GM12878 (cell line): Measurements from ENCODE around the gene TNFSF13. TPM values are rescaled to one million over a fixed set of nuclear protein-coding genes. Genes with fewer than 3 reads are reported as not detected.

Experiments
- EGR1 ChIP-seq, 2 experiments: IDR thresholded peaks; 1 replicate in 1 of 2; 2 replicates in 1 of 2; pipeline ENCODE4 v1.6.1; 2011 to 2012; ENCODE audit warnings: low read depth in 2 of 2, low read length in 2 of 2, borderline replicate concordance in 1 of 2, mild to moderate bottlenecking in 1 of 2, moderate library complexity in 1 of 2
- IKZF2 ChIP-seq, 2 experiments: fragments of 450-650 bp; IDR thresholded peaks; 2 replicates each; pipeline ENCODE4 v1.6.1; 2017; ENCODE audit warnings: mild to moderate bottlenecking in 2 of 2, moderate library complexity in 2 of 2
- LARP7 ChIP-seq: fragments of 450-650 bp; IDR thresholded peaks from 2 replicates; pipeline ENCODE4 v1.6.1; 2017; ENCODE audit warnings: mild to moderate bottlenecking
- polyA plus RNA-seq, 11 experiments: library from polyadenylated mRNA; depleted of rRNA in 4 of 11; unstranded in 6 of 11; stranded (reverse) in 5 of 11; fragments of >200 nt; fragmentation: Nextera tagmentation in 4 of 11; fragmentation: Illumina TruSeq in 1 of 11; extraction: Ambion mirVana in 4 of 11; extraction: Trizol in 1 of 11; gene quantifications; 1 replicate in 1 of 11; 2 replicates in 10 of 11; pipeline versions ENCODE4 v1.2.1 to v1.2.3, GENCODE V29; 2011 to 2016; ENCODE audit warnings: inconsistent platforms in 2 of 11, missing spikeins in 2 of 11, low read depth in 1 of 11
- total RNA-seq, 4 experiments: library from RNA; depleted of rRNA in 3 of 4; stranded (reverse); fragments of >200 nt in 3 of 4; fragmentation: Illumina TruSeq in 1 of 4; extraction: Trizol in 1 of 4; gene quantifications; 2 replicates each; pipeline versions ENCODE4 v1.2.1 to v1.2.3, GENCODE V29; 2013 to 2021
- TF ChIP-seq, protein P1 (sequence below): fragments of 450-650 bp; IDR thresholded peaks from 2 replicates; pipeline ENCODE4 v1.6.1; 2016; ENCODE audit warnings: mild to moderate bottlenecking
- TF ChIP-seq, protein P2 (sequence below): IDR thresholded peaks from 2 replicates; pipeline ENCODE4 v1.6.1; 2011; ENCODE audit warnings: mild to moderate bottlenecking, low read depth, low read length, moderate library complexity; ENCODE audit not compliant: insufficient replicate concordance

Gene TNFSF13
- total and polyA plus RNA-seq, 10 of the 15 experiments (the other 5 are each of a cell fraction or from before 2014, with no cell fraction given): 0.56 to 14.6 (median 9.7) TPM

DNA sequence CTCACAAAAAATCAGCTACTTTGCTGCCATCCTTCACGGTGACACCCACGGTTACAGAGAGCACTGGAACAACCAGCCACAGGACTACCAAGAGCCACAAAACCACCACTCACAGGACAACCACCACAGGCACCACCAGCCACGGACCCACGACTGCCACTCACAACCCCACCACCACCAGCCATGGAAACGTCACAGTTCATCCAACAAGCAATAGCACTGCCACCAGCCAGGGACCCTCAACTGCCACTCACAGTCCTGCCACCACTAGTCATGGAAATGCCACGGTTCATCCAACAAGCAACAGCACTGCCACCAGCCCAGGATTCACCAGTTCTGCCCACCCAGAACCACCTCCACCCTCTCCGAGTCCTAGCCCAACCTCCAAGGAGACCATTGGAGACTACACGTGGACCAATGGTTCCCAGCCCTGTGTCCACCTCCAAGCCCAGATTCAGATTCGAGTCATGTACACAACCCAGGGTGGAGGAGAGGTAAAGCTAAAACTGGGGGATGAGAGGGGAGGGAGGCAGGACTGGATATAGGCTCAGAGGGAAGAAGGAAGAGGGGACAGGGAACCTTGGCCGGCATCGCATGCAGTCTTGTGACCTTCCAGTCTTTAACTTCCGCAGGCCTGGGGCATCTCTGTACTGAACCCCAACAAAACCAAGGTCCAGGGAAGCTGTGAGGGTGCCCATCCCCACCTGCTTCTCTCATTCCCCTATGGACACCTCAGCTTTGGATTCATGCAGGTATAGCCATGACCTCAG lies 21.5 kb downstream of the TNFSF13 start (continued):
- TF ChIP-seq, protein P1, sequence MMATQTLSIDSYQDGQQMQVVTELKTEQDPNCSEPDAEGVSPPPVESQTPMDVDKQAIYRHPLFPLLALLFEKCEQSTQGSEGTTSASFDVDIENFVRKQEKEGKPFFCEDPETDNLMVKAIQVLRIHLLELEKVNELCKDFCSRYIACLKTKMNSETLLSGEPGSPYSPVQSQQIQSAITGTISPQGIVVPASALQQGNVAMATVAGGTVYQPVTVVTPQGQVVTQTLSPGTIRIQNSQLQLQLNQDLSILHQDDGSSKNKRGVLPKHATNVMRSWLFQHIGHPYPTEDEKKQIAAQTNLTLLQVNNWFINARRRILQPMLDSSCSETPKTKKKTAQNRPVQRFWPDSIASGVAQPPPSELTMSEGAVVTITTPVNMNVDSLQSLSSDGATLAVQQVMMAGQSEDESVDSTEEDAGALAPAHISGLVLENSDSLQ: peak; percentile 86
- TF ChIP-seq, protein P2, sequence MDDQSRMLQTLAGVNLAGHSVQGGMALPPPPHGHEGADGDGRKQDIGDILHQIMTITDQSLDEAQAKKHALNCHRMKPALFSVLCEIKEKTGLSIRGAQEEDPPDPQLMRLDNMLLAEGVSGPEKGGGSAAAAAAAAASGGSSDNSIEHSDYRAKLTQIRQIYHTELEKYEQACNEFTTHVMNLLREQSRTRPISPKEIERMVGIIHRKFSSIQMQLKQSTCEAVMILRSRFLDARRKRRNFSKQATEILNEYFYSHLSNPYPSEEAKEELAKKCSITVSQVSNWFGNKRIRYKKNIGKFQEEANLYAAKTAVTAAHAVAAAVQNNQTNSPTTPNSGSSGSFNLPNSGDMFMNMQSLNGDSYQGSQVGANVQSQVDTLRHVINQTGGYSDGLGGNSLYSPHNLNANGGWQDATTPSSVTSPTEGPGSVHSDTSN: peak; percentile 26
- peak in 1 of 2 experiments; percentile 29; a peak in 1 of 3 replicates for TF ChIP-seq EGR1 (IDR thresholded peaks at IDR 0.05; ENCODE audit: borderline replicate concordance in 1 of 2, low read depth in 2 of 2, low read length in 2 of 2)
- TF ChIP-seq IKZF2 (IDR thresholded peaks at IDR 0.05): peak in 1 of 2 experiments; percentile 21; a peak in 1 of 4 replicates
- TF ChIP-seq LARP7: peak; percentile 59; the same call in 1 of the 2 replicates
